ENCODE results near the gene CASP8.

DNA sequence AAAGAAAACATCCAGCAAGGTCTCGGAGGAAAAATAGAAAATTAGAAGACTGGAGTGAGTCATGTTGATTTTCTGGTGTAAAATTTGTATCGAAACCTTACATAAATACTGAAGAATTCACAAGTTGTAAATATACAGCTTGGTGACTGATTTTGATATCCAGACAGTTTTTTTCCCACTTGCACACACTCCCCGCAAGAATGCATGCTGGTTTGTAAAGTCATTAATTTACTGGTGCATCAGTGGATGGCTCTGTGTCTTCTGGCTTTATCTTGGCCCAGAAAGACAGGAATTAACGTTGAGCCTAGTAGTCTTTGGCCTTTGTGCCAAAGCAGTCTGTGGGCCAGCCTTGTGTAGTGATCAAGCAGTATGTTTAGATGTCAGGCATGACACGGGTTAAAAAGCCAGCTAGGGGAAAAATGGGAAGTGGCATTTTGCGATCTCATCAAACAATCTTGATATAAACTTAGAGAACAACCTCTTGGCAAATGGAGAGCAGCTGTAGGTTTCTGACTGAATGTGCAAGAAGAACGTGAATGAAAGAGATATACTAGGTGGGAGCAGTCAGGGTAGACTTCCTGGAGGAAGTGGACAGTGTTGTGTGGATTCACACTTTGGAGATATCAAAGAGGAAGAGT lies 22.7 kb upstream of the CASP8 start:
- TF ChIP-seq, protein P1, sequence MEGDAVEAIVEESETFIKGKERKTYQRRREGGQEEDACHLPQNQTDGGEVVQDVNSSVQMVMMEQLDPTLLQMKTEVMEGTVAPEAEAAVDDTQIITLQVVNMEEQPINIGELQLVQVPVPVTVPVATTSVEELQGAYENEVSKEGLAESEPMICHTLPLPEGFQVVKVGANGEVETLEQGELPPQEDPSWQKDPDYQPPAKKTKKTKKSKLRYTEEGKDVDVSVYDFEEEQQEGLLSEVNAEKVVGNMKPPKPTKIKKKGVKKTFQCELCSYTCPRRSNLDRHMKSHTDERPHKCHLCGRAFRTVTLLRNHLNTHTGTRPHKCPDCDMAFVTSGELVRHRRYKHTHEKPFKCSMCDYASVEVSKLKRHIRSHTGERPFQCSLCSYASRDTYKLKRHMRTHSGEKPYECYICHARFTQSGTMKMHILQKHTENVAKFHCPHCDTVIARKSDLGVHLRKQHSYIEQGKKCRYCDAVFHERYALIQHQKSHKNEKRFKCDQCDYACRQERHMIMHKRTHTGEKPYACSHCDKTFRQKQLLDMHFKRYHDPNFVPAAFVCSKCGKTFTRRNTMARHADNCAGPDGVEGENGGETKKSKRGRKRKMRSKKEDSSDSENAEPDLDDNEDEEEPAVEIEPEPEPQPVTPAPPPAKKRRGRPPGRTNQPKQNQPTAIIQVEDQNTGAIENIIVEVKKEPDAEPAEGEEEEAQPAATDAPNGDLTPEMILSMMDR (IDR thresholded peaks at IDR 0.05): no peak
- TF ChIP-seq POLR2A (IDR thresholded peaks at IDR 0.05): no peak
- no peak for TF ChIP-seq POLR2AphosphoS5 (IDR thresholded peaks at IDR 0.05)

Measured in sigmoid colon (tissue), 4 donors.